Measurements from ENCODE around the gene PRDM15. TPM values are rescaled to one million over a fixed set of nuclear protein-coding genes. Genes with fewer than 3 reads are reported as not detected.

The PRDM15 gene
- total RNA-seq, 2 experiments from 2014 or later, result 13.2 to 14.5 TPM

DNA sequence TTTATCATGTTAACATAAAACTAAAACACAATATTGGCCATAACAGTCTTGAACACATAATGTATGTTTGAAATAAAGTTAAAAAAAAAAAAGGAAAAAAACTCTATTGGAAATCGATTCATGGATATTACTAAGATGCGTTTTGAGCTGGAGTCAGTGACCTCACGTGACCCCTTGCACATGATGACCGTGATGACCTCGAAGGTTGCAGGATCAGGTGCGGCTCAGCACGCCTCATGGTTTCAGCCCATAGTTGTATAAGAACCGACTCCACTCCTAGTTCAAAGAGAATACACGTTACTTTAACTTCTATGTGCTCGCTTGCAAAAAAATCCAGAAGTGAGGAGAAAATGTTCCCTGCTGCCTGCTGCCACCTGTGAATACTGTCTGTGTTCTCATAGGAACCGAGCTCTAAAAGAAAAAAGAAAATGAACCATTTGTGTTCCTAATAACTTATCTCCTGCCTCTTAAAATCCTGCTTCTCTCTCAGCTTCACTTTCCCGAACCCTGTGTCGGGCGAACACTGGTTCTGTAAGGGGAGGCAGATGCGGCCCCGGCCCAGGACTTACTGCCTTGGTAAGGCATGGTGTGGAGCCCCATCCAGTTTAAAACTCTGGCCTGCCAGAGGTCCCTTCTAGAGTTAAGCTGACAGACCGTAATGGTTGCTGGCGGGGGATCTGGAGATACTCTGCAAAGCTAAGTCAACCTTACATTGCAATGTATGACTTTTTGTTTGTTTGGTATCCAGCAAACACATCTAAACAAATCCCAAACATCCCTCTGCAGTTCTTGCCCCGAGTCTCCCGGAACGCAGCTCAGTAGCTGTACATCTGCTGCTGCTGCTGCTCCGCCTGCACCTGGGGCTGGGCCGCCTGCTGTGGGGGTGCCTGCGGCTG, 78.5 kb downstream of the PRDM15 start:
- Mint-ChIP-seq H3K36me3 (ENCODE audit: low read depth) (peaks cover 15% of the 10 kb centered on the region), H3K27me3 (no peaks in the 10 kb centered on the region), H3K27ac (no peak overlapping the region), H3K4me3 (no peak overlapping the region), H3K4me1 (ENCODE audit: low read depth) (peaks cover 2% of the 10 kb centered on the region), H3K9me3 (no peaks in the 10 kb centered on the region)
- intact Hi-C loops (cut with micrococcal nuclease), result no loop called here
- DNase-seq (no peak), ATAC-seq (no peak)
- ChIA-PET CTCF (interaction anchor here (0.8 to 1.7 kb wide), 2 partner anchors 307 to 517 kb away, joined by 4 read pairs; no protein-coding TSS in a partner anchor), POLR2A (no interaction called here)
- TF ChIP-seq, protein P1, sequence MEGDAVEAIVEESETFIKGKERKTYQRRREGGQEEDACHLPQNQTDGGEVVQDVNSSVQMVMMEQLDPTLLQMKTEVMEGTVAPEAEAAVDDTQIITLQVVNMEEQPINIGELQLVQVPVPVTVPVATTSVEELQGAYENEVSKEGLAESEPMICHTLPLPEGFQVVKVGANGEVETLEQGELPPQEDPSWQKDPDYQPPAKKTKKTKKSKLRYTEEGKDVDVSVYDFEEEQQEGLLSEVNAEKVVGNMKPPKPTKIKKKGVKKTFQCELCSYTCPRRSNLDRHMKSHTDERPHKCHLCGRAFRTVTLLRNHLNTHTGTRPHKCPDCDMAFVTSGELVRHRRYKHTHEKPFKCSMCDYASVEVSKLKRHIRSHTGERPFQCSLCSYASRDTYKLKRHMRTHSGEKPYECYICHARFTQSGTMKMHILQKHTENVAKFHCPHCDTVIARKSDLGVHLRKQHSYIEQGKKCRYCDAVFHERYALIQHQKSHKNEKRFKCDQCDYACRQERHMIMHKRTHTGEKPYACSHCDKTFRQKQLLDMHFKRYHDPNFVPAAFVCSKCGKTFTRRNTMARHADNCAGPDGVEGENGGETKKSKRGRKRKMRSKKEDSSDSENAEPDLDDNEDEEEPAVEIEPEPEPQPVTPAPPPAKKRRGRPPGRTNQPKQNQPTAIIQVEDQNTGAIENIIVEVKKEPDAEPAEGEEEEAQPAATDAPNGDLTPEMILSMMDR (IDR thresholded peaks at IDR 0.05), result no peak

DNA sequence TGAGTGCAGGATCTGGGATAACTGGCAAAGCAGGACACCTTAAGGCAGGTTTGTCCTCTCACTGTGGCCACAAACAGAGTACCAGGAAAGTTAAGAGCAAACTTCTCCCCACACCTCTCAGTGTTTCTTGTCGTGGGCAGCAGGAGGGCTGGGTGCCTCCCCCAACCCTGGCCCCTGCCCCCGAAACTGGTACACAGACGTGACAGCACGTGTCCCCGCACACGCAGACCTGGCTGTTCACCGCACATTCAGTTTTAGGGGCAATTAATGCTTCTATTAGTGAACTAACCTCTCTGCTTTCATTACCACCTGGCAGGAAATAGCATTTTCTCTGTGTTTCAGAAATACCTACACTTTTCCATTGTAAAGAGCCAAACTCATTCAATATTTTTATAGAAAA, 79.4 kb downstream of the PRDM15 start:
- no peak for DNase-seq
- TF ChIP-seq, protein P1 (IDR thresholded peaks at IDR 0.05), result no peak
- ChIA-PET CTCF (no interaction called here), POLR2A (no interaction called here)
- H3K4me1 Mint-ChIP-seq (ENCODE audit: low read depth), result no peaks in the 10 kb centered on the region
- no peak overlapping the region for H3K27ac Mint-ChIP-seq
- no peaks in the 10 kb centered on the region for H3K27me3 Mint-ChIP-seq
- peaks cover 11% of the 10 kb centered on the region for H3K36me3 Mint-ChIP-seq (ENCODE audit: low read depth)
- no peaks in the 10 kb centered on the region for H3K9me3 Mint-ChIP-seq
- H3K4me3 Mint-ChIP-seq, result no peak overlapping the region
- intact Hi-C loops (cut with micrococcal nuclease), result no loop called here
- no peak for ATAC-seq

DNA sequence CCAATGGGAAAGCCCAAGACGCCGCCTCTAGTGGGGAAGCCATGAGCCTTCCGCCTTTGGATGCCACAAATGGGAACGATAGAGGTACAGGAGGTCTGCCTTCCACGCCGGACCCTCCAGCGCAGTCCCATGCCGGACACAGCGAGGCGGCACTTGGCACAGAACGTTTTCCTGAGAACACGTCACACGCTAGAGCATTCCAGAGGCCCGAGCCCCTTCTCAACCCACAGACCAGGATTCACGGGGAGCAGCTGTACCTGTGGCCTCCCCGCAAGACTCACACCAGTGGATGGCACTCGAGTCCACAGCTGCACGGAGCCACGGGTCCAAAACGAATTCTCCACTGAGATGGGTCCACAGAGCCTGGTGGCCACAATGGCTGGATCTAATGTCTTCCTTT, 80.8 kb downstream of the PRDM15 start:
- Mint-ChIP-seq H3K27ac (no peak overlapping the region), H3K4me1 (ENCODE audit: low read depth) (no peaks in the 10 kb centered on the region), H3K4me3 (no peak overlapping the region), H3K36me3 (ENCODE audit: low read depth) (peaks cover 9% of the 10 kb centered on the region), H3K27me3 (no peaks in the 10 kb centered on the region), H3K9me3 (peaks cover 2% of the 10 kb centered on the region)
- DNase-seq, result no peak
- intact Hi-C loops (cut with micrococcal nuclease), result no loop called here
- ChIA-PET CTCF (no interaction called here), POLR2A (no interaction called here)
- ATAC-seq, result no peak
- TF ChIP-seq, protein P1 (IDR thresholded peaks at IDR 0.05), result no peak

DNA sequence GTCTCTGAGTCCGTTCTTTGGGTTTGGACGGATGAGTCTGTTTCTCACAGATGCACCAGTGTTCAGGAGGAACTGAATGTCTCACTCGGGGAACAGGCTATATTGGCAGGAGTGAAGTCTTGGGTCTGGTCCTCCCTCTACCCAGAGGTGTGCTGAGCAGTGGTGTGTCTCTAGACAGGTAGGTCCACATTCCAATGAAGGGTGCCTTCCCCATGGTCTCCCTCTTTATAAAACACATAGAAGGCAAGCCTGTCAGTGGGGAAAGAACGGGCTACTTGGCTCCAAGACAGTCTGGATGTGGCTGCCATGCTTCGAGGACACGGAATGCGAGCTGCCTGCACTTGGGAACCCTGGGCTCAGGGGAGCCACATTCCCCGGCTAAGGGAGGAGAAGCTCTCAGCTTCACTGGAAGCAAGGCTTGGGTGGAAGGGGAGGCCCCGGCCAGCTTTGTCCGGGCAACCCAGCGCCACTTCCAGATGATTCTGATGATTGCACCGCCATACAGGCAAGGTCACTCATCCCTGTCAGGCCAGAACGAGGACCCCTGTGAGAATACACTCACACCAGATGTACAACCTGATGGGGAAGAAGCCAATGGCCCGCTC, 82.6 kb downstream of the PRDM15 start:
- H3K4me1 Mint-ChIP-seq (ENCODE audit: low read depth), result no peaks in the 10 kb centered on the region
- H3K27ac Mint-ChIP-seq, result no peak overlapping the region
- TF ChIP-seq, protein P1 (IDR thresholded peaks at IDR 0.05), result no peak
- intact Hi-C loops (cut with micrococcal nuclease), result no loop called here
- ATAC-seq (no peak), DNase-seq (no peak)
- H3K27me3 Mint-ChIP-seq, result peaks cover 7% of the 10 kb centered on the region
- no peak overlapping the region for H3K4me3 Mint-ChIP-seq
- peaks cover 11% of the 10 kb centered on the region for H3K9me3 Mint-ChIP-seq
- H3K36me3 Mint-ChIP-seq (ENCODE audit: low read depth), result peaks cover 8% of the 10 kb centered on the region
- ChIA-PET CTCF (no interaction called here), POLR2A (no interaction called here)

DNA sequence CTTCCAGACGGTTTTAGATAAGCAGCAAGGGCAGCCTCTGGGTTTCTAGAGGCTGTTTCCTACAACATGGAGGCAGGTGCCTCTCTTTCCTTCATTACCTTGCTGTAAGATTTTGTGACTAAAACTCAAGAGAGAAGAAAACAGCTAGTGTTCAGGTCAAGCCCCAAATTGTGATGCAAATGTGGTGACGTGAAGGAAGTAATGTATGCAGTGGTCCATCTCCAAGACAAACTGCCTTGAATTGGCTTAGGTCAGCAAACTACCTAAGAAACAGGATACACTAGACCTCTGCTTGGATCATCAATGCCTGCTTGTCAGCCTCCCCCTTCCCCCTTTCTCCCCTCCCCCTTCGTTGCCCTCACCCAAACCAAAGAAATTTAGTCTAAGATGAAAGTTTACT, 83.4 kb downstream of the PRDM15 start:
- H3K27me3 Mint-ChIP-seq, result peaks cover 9% of the 10 kb centered on the region
- TF ChIP-seq, protein P1 (IDR thresholded peaks at IDR 0.05), result no peak
- H3K4me3 Mint-ChIP-seq, result no peak overlapping the region
- ATAC-seq (no peak), DNase-seq (no peak)
- H3K27ac Mint-ChIP-seq, result no peak overlapping the region
- H3K36me3 Mint-ChIP-seq (ENCODE audit: low read depth), result peaks cover 7% of the 10 kb centered on the region
- peaks cover 14% of the 10 kb centered on the region for H3K9me3 Mint-ChIP-seq
- ChIA-PET POLR2A (no interaction called here), CTCF (interaction anchor here (2.6 kb wide), 1 partner anchor 21 kb away, joined by 7 read pairs; no protein-coding TSS in a partner anchor)
- intact Hi-C loops (cut with micrococcal nuclease), result no loop called here
- H3K4me1 Mint-ChIP-seq (ENCODE audit: low read depth), result no peaks in the 10 kb centered on the region
